HG03159 (cell line): ENCODE results near the gene FCN2.

ENCODE experiments used
- ATAC-seq: cut with Tn5 transposase; IDR thresholded peaks from one replicate; pipeline ENCODE4 v1.9.1; 2021; ENCODE audit warnings: mild to moderate bottlenecking, moderate library complexity; ENCODE audit not compliant: unreplicated experiment

FCN2 gene

DNA sequence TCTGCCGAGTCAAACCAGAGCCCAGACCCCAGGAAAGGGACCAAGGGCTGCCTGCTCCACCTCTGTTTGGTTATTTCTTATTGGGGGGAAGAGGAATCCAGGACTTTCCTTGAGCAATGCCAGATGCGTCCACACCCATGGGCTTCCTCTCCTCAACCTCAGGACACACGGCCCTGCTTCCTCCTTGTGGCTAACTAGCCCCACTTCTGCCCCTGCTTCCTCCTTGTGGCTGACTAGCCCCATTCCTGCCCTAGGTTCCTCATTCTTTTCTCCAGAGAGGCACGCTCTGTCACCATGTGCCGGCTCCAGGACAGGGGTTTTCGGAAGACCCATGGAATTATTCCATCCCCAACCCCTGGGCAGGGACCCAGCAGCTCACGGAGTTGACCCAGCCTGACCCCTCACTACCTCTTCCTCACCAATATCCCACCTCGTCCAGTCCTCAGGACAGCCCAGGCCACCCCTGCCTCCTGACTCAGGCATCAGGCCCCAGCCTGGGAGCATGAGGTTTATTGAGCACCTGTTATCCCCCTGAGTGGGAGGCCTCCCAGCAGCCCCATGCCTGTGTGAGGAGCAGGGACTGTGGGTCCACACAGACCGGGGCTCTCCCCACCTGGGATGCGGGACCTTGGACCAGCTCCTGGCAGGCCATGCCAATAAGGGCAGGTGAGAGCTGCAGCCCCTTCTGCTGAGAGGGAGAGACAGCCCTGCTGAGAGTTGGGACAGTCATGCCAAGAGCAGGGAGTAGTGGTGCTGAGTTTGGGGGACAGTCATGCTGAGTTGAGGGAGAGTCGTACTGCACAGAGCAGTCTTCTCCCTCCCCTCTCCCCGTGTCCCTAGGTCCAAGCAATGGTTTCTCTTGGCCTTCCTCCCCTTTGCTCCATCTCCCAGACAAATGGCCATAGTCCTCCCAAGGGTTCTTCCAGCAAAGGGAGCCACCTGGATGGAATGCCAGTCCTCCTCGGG is 48.9 kb downstream of the FCN2 start:
- no peak for ATAC-seq

DNA sequence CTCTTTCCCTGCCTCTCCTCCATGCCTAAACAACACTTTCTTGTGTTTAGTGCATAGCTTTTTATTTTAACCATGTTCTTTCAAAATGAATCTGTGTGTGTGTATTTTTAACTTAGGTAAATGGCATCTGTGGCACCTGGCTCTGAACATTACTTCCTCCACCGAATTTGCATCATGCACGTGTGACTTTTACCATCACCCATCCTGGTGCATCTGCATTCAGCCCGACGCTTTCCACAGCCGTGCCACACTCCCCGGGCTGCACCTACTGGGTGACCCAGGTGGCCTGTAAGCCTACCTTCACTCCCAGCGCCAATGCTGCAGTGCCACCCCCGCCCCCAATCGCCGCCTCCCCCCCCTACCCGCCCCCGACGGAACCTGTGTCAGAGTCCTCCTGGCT is 49.8 kb downstream of the FCN2 start:
- peak; percentile 66 for ATAC-seq

DNA sequence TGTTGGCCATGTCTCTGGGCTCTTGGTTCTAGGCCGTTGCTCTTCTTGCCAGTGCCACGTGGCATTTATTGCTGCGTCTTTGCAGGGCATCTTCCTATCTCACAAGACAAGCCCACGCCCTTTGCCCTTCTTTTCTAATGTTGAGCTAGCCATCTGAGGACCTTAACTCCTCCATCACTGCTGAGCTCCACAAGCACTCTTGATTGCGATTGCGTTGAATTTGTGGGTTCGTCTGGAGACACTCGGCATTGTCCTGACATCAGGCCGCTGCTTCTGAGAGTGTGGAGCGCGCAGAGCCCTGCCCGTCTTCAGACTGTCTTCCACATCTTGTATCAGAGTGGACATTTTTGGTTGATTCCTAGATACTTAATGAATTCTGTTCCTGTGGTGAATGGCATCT is 51.6 kb downstream of the FCN2 start:
- ATAC-seq, result no peak

DNA sequence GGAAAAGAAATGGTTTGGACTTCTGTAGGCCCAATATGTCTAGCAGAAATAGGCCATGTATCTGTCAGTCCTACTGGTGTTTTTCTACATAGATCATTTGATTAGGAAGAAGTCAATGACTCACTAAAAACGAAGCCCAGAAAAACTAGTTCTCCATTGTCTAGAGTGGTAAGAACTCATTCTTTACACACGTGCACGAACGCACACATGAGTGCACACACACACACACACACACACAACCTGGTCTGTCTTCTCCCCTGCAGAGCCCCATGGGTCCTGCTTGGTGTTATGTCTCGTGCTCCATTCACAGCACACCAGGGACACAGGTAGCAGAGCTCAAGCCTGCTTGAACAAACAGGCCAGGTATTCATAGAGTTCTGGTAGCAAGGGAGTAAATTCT is 52.0 kb downstream of the FCN2 start:
- no peak for ATAC-seq

DNA sequence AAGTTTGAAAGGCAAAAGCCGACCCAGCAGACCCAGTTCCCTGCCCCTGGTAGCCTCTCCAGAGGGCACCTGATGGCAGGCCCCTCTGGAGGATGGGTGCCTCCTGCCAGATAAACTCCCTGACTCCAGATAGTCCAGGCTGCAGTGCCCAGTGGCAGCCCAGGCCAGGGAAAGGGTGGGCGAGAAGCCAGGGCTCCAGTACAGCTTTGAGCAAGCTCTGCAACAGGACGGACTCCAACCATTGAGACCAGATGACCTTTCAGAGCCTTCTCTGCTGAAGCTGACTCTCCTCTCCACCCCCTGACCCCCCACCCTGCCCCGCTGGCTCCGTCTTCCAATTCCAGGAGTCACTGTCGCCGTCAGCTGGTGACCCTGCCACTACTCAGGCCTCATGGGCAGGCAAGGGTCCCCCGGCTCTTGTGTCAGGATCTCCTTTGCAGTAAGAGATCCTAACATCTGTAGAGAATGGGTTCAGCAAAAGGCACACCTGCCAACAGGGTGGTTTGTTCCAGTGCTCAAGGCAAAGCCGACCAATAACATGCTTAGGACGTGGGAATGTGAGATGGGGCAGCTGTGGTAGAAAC is 52.6 kb downstream of the FCN2 start:
- ATAC-seq, result no peak

DNA sequence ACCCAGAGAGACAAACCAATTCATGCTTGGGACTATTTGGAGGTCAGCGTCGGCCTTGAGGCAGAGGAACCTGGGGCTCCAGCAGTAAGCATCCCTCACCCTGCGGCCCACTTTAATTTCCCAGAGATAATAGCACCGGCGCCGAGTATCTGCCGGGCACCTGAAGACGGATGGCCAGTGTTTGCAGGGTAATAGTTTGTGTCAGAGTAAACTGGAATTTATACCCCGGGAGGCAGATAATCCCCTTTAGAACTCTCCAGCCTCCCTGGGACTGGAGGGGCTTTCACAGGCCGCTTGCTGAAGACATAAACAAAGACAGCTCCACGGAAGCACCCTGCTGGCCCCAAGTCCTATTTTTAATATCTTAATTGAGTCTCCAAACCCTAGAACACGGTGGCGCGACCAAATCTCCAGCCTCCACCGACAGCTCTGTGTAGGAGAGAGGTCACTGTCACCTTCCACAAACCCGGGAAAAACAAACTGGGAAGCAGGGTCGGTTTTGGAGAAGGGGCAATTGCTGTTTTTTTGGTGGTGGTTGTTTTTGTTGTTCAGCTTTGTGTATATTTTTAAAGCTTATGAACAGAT is 54.5 kb downstream of the FCN2 start:
- ATAC-seq, result no peak

DNA sequence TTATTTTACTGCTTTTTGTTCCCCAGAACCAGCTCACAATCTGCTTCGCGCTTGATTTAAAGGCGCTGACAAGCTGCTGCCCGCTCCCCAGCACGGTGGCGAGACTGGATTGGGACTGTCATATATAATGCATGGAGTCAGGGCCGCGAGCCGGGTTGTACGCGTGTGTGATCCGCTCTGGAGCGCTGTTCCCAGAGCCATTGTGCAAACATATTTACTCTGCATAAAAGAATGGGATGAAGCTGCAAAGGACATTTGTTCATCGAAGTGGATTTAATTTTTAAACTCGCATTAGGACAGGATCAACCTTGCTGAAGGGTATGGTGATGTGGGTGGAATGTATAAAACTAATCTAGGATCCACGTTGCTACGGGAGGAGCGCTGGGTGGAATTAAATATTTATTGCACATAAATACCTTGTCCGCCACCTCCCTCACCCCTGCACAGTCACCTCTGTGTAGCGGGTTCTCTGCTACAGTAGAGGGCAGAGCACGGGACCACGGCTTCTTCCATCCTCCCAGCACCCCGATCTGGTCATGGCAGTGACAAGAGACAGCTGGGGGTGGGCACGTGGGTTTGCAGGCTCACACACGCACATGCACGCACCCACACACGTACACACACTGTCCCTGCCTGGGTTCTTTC is 55.2 kb downstream of the FCN2 start:
- ATAC-seq, result no peak

DNA sequence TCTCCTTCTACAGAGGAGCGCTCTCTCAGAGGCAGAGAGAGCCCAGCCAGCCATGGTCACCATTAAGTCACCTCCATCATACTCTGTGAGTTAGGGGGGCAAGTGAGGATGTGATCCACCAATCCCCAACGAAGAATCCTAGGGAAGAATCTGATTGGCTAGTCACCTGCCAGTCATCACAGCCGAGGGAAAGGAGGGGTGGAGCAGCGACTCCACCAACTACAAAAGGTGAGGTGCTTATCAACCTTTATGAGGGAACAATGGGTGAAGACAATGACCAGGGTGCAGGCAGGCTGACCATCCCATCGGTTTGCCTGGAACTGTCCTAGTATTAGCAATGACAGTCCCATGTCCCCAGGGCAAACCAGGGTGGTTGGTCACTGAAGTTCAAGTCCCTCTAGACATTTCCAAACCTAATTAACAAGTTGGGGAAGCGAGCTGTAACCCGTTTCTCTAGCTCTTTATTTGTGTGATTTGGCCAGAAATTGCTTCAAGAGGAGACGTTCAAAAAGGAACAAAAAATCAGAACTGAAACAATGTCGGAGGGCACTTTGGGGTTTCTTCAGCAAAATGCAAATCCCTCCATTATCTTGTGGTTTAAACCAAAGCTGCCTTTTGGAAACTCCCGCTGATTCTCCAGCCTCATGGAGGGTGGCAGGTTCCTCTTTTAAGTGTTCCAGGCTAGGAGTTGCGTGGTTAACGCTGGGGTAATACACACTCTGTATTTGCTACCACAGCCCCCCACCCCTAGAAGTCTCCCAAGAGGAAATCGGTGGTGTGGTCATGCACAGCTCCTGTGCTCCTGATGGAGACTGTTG is 55.9 kb downstream of the FCN2 start:
- peak; percentile 41 for ATAC-seq
